ENCODE measurements around the gene CXorf49B. TPM values are rescaled to one million over a fixed set of nuclear protein-coding genes. Genes with fewer than 3 reads are reported as not detected.

The CXorf49B gene
- not detected in 2 replicates for total RNA-seq

DNA sequence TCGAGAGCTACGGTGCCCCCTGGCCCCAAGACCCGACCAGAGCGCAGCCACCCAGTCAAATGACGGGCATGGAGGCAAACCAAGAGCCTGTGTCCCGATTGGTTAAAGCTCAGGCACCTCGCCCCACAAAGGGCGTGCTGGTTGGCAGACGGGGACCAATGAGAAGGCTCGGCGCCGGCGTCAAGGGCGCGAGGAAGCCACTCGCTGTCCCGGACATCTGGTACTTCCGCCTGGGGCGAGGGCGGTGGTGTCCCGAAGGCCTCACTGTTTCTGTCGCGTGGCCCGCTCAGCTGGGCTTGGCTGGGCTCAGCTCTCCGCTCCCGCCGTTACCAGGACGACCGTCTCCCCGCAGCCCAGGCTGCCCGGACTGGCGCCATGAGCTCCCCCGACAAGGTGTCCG is at the start of gene CXorf49B:
CXorf49B (plus strand) TSS at position 301 of the 400 bp plus-strand sequence; CDS start at position 376, 75 bp downstream.

GRCh38 chrX:71718185-71718584 is 45.0 kb upstream of the CXorf49B start, which contains the start of gene CXorf49:
CXorf49 (minus strand) TSS chrX:71718285; CDS start chrX:71718151, 134 bp downstream.

Other genes starting within 250 kb of the CXorf49B start
- gene OGT, start 230.2 kb upstream of the CXorf49B start, total RNA-seq, result 56.9 and 117 TPM in 2 replicates
- 1.5 and 3.4 TPM in 2 replicates for gene GCNA, start 184.9 kb upstream of the CXorf49B start, total RNA-seq
- not detected in 2 replicates for gene CXCR3, start 144.8 kb upstream of the CXorf49B start, total RNA-seq
- gene CXorf49, start 45.1 kb upstream of the CXorf49B start, total RNA-seq, result not detected in 2 replicates
- 0.77 and 3.1 TPM in 2 replicates for gene NHSL2, start 147.5 kb downstream of the CXorf49B start, total RNA-seq

Data from regular cardiac myocyte (primary cell).